Smooth muscle cell (in vitro differentiated cells): Measurements from ENCODE around the gene NFYC. TPM values are rescaled to one million over a fixed set of nuclear protein-coding genes. Genes with fewer than 3 reads are reported as not detected.

ENCODE experiments used
- DNase-seq: peaks from one replicate; lab custom pipeline; 2025; ENCODE audit not compliant: unreplicated experiment; lab: John Stamatoyannopoulos, UW
- H2AFZ ChIP-seq: fragments of 200-600 bp; sonication (generic); 2 replicates; pipeline ENCODE4 v1.6.0; 2016; ENCODE audit warnings: antibody characterized with exemption, low read depth, mild to moderate bottlenecking
- H3F3A ChIP-seq: fragments of 200-600 bp; sonication (generic); 2 replicates; pipeline ENCODE4 v1.6.0; 2017; ENCODE audit warnings: antibody characterized with exemption, low read depth
- H3K27ac ChIP-seq: fragments of 200-600 bp; sonication (generic); 2 replicates; pipeline ENCODE4 v1.5.1; 2016; ENCODE audit warnings: low read depth, mild to moderate bottlenecking
- H3K27me3 ChIP-seq: fragments of 200-600 bp; sonication (generic); 2 replicates; pipeline ENCODE4 v1.6.1; 2016; ENCODE audit warnings: low read depth, mild to moderate bottlenecking
- H3K36me3 ChIP-seq: fragments of 200-600 bp; sonication (generic); 2 replicates; pipeline ENCODE4 v1.5.1; 2016; ENCODE audit warnings: low read depth
- H3K4me1 ChIP-seq: fragments of 200-600 bp; sonication (generic); 2 replicates; pipeline ENCODE4 v1.5.1; 2016; ENCODE audit warnings: low read depth
- H3K4me2 ChIP-seq: fragments of 200-600 bp; sonication (generic); 2 replicates; pipeline ENCODE4 v1.6.0; 2016; ENCODE audit warnings: mild to moderate bottlenecking
- H3K4me3 ChIP-seq: fragments of 200-600 bp; sonication (generic); 2 replicates; pipeline ENCODE4 v1.5.1; 2016; ENCODE audit warnings: mild to moderate bottlenecking
- H3K79me2 ChIP-seq: fragments of 200-600 bp; sonication (generic); 2 replicates; pipeline ENCODE4 v1.6.0; 2016; ENCODE audit warnings: low read depth, mild to moderate bottlenecking
- H3K9ac ChIP-seq: fragments of 200-600 bp; sonication (generic); 2 replicates; pipeline ENCODE4 v1.6.0; 2016; ENCODE audit warnings: low read depth
- H3K9me3 ChIP-seq: fragments of 200-600 bp; sonication (generic); replicated peaks from 2 replicates; pipeline ENCODE4 v1.5.1; 2016; ENCODE audit warnings: low read depth
- H4K20me1 ChIP-seq: fragments of 200-600 bp; sonication (generic); 2 replicates; pipeline ENCODE4 v1.6.0; 2016; ENCODE audit warnings: low read depth
- WGBS: methylation state at CpG from one replicate; pipeline ENCODE4 v1.1.7; 2016; ENCODE audit warnings: low lambda C conversion rate; 5-methylcytosine and 5-hydroxymethylcytosine counted together
- polyA plus RNA-seq: library from polyadenylated mRNA; unstranded; fragments of >200 nt; fragmentation: Nextera tagmentation; extraction: Ambion mirVana; gene quantifications from 2 replicates; pipeline ENCODE4 v1.2.1, GENCODE V29; 2016
- total RNA-seq: library from RNA; depleted of rRNA; stranded (reverse); fragments of >200 nt; gene quantifications from 2 replicates; pipeline ENCODE4 v1.2.3, GENCODE V29; 2014
- TF ChIP-seq, protein P1 (sequence below): fragments of 200-600 bp; sonication (generic); IDR thresholded peaks from 2 replicates; pipeline ENCODE4 v1.5.1; 2017; ENCODE audit warnings: borderline replicate concordance, mild to moderate bottlenecking, antibody characterized with exemption; ENCODE audit not compliant: insufficient read depth, poor library complexity, severe bottlenecking

The NFYC gene
- total RNA-seq = 18.1 and 18.4 TPM in 2 replicates
- polyA plus RNA-seq = 28.6 and 35.3 TPM in 2 replicates

DNA sequence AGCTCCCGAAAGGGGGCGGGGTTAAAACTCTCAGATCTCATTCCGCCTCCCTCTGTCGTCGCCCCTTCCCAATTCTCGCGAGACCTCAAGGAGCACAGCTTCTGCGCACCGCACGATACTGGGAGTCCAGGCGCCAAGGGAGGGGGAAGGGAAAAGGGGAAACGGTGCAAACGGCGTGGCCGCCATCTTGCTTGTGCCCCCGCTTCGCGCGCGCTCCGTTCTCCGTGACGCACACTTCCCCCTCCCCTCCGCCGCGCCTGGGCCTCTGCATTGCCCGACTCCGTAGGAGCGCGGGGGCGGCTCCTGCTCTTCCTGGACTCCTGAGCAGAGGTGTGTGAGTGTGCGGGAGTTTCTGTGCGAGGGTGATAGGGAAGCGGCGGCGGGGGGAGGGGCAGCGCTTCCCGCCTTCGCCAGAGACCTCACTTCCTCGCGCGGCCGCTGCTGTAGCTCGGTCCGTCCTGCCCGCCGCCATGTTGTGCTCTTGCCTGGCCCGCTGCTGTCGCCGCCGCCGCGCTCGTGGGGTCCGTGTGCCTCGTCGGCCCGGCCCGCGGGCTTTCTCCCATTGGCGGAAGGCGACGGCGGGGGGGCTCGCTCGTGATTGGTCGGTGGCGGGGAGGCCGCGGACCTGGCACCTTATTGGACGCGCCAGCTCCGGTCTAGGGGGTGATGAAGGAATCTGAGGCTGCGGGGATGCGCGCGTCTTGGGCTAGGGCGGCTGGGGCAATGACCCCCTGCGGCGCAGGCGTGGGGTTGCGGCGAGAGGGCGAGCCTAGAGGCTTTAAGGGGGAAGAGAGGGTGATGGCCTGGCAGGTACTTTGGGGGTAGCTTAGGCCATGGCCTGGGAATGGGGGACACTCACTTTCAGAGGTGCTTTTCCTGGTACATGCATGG lies at the start of gene NFYC:
NFYC (plus strand) TSS at position 167 of the 891 bp plus-strand sequence. CDS start 47,140 bp downstream, outside the sequence.
- Histone ChIP-seq H3K9ac (peak within 1 kb of the TSS; percentile 99), H3F3A (no peaks in the 10 kb centered on the region), H3K4me1 (peaks cover 20% of the 10 kb centered on the region), H3K36me3 (no peaks in the 10 kb centered on the region), H3K4me2 (peak within 1 kb of the TSS; percentile 84), H3K27ac (peak within 1 kb of the TSS; percentile 98), H3K79me2 (peaks cover 56% of the 10 kb centered on the region), H3K4me3 (peak within 1 kb of the TSS; percentile 78), H3K9me3 (no peaks in the 10 kb centered on the region), H3K27me3 (no peaks in the 10 kb centered on the region), H2AFZ (peak within 1 kb of the TSS; percentile 73), H4K20me1 (peaks cover 23% of the 10 kb centered on the region)
- TF ChIP-seq, protein P1, sequence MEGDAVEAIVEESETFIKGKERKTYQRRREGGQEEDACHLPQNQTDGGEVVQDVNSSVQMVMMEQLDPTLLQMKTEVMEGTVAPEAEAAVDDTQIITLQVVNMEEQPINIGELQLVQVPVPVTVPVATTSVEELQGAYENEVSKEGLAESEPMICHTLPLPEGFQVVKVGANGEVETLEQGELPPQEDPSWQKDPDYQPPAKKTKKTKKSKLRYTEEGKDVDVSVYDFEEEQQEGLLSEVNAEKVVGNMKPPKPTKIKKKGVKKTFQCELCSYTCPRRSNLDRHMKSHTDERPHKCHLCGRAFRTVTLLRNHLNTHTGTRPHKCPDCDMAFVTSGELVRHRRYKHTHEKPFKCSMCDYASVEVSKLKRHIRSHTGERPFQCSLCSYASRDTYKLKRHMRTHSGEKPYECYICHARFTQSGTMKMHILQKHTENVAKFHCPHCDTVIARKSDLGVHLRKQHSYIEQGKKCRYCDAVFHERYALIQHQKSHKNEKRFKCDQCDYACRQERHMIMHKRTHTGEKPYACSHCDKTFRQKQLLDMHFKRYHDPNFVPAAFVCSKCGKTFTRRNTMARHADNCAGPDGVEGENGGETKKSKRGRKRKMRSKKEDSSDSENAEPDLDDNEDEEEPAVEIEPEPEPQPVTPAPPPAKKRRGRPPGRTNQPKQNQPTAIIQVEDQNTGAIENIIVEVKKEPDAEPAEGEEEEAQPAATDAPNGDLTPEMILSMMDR = no peak
- DNase-seq = peak; percentile 87
- 1% methylated on average over 78 of the region's 84 CpGs for WGBS

DNA sequence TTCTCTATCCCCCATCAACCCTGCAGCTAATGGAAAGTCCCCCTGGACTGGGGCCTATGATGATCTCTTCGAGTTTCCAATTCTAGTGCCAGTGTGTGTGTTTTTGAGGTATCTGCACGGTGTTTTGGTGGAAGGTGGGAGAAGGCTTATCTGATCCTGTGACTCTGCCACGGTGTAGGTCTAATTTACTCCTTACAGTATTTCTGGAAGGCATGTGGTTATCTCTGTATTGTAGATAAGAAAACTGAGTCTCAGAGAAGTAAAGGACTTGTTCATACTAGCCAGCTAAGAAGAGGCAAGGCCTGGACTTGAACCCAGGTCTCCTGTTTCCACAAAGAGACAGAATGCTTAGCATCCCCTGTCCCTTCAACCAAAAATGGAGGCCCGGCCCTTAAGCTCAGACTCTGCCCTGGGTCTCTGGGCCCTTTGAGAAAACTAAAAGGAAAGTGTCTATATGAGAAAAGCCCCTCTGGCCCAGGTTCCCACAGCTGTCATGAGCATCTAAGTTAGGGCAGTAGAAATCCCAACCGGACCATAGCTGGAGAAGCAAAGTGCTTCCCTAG lies 46.3 kb upstream of the NFYC start:
- Histone ChIP-seq H3K4me3 (no peak overlapping the region), H3F3A (no peaks in the 10 kb centered on the region), H3K4me1 (no peaks in the 10 kb centered on the region), H3K27me3 (no peaks in the 10 kb centered on the region), H3K9me3 (no peaks in the 10 kb centered on the region), H2AFZ (no peak overlapping the region), H3K36me3 (no peaks in the 10 kb centered on the region), H3K79me2 (no peaks in the 10 kb centered on the region), H3K4me2 (no peak overlapping the region), H4K20me1 (no peaks in the 10 kb centered on the region), H3K9ac (no peak overlapping the region), H3K27ac (no peak overlapping the region)
- 90% methylated on average over 5 of the region's 5 CpGs for WGBS
- DNase-seq = no peak
- TF ChIP-seq, protein P1 = no peak

DNA sequence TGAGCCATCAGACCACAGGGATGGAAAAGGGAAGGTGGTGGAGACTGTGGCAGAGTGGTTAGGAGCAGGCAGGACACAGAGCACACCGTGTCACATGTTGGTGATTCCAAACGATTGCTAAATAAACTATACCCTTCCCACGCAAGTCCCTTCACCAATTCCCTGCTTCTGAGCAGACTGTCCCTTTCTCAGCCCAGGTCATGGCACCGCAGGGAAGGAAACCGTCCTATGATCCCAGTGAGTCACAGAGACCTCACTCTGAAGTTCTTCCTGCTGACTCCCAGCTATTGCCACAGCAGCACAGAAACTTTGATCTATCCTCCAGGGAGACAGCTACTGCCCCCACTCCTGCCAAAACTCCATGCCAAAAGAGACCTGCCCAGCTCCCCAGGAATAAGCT lies 45.2 kb upstream of the NFYC start:
- no peaks in the 10 kb centered on the region for H3K36me3 ChIP-seq
- no peak overlapping the region for H3K27ac ChIP-seq
- DNase-seq = no peak
- H3K79me2 ChIP-seq = no peaks in the 10 kb centered on the region
- no peak overlapping the region for H3K4me3 ChIP-seq
- H4K20me1 ChIP-seq = no peaks in the 10 kb centered on the region
- H3K4me2 ChIP-seq = no peak overlapping the region
- no peak overlapping the region for H3K9ac ChIP-seq
- TF ChIP-seq, protein P1 = no peak
- H3F3A ChIP-seq = no peaks in the 10 kb centered on the region
- no peaks in the 10 kb centered on the region for H3K9me3 ChIP-seq
- no peak overlapping the region for H2AFZ ChIP-seq
- H3K4me1 ChIP-seq = no peaks in the 10 kb centered on the region
- WGBS = 53% methylated on average over 5 of the region's 5 CpGs
- no peaks in the 10 kb centered on the region for H3K27me3 ChIP-seq
